GM19324 (cell line): ENCODE results near the gene GET3.

ENCODE experiments used
- ATAC-seq: cut with Tn5 transposase; IDR thresholded peaks from one replicate; pipeline ENCODE4 v1.9.1; 2021; ENCODE audit warnings: mild to moderate bottlenecking, moderate library complexity; ENCODE audit not compliant: unreplicated experiment, low FRiP score

Gene GET3

DNA sequence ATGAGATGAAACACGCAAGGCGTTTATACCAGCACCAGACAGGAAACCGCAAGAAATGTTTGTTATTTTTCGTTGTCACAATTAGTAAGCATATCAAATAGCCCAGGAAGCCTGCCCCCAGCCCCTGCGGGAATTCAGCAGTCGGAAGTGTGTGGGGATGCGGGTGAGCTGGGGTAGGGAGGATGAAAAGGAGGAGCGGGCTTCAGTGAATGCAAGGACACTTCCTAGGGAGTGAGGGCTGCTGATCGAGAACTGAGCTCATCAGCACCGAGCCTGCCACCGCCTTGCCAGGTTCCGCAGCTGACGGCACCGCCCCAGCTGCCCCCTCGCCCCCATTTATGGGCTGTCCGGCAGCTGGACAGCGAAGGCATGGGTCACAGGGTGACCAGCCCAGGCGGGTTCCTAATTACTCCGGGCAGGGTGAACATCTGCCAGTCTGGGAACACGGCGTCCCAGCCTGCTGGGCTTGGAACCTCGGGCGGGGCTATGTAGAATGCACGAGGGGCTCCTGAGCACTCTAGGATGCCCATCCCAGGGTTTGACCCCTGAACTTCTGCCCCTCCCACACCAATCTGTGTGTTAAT, 12.7 kb downstream of the GET3 start:
- no peak for ATAC-seq

DNA sequence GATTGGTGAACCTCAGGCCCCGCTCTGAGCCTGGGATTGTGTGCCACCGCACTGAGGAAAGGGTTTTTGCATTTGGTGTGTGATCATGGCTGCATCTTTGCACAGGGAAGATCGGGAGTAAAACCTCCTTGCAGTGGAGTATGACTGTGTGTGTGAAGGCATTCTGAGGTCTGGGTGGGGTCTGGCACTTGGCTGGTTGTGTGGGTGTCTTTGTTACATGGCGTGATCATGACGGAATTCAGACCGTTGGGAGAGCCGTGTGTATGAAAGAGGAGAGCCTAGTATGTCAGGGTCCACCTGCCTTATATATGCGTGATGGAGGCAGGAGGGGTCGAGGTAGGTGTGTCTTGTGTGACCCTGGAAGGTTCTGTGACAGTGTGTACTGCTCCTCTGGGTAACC, 13.6 kb downstream of the GET3 start:
- ATAC-seq, result no peak

GRCh38 chr19:12751635-12752034, 14.3 kb downstream of the GET3 start, which contains the start of gene BEST2:
TSS of gene BEST2 (plus strand) at chr19:12751791. CDS start at chr19:12752593, 802 bp downstream.
- ATAC-seq, result no peak

DNA sequence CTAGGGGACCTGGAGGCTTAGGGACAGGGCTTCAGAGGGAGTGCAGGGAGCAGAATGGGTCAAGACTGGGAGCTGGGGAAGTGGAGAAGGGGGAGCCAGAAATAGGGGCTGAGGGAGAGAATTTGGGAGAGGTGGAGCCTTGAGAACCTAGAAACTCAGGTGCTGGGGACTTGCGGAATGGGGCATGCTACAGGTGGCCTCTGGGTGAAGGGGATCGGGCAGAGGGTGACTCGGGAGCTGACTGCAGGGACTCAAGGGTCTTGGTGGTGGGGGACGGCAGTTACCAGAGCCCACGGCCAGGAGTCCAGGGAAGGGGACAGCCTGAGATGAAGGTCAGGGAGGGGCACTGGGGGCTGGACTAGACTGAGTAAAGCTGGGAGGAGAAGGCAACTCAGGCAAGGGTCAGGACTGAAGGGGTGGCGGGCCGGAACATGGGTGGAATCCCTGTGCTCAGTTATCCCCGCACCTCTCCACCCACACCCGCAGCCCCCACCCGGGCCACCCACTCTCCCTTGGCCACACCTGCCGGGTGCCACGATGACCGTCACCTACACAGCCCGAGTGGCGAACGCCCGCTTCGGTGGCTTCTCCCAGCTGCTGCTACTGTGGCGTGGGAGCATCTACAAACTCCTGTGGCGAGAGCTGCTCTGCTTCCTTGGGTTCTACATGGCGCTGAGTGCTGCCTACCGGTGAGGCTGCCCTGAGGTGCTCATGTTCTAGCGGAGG, 14.9 kb downstream of the GET3 start:
- no peak for ATAC-seq

- no peak for ATAC-seq
These were observed 17.3 kb downstream of the GET3 start for GRCh38 chr19:12754465-12755196.

GRCh38 chr19:12756150-12756883, 19.0 kb downstream of the GET3 start:
- ATAC-seq, result no peak

DNA sequence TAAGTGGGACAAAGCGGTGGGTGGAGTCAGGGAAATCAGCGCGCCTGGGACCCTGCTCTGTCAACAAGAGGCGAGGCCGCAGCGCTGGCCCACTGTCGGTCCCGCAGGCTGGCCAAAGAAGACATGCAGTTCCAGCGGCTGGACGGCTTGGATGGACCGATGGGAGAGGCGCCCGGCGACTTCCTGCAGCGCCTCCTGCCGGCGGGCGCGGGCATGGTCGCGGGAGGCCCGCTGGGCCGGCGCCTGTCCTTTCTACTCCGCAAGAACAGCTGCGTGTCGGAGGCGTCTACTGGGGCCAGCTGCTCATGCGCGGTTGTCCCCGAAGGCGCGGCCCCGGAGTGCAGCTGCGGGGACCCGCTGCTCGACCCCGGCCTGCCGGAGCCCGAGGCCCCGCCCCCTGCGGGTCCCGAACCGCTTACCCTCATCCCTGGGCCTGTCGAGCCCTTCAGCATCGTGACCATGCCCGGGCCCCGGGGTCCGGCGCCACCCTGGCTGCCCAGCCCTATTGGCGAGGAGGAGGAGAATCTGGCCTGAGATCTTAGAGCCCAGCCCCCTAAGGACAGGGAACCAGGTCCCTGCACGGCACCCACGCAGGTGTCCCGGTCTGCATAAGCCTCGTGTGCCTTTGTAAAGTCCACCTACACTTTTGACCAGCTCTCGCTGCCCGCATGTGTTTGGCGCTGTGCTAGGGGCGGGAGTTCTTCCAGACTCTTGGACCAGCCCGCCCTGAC, 20.4 kb downstream of the GET3 start:
- ATAC-seq, result no peak

GRCh38 chr19:12759686-12760085, 22.4 kb downstream of the GET3 start:
- ATAC-seq, result no peak

- ATAC-seq, result no peak
These were observed 25.8 kb downstream of the GET3 start for GRCh38 chr19:12763100-12763499.

DNA sequence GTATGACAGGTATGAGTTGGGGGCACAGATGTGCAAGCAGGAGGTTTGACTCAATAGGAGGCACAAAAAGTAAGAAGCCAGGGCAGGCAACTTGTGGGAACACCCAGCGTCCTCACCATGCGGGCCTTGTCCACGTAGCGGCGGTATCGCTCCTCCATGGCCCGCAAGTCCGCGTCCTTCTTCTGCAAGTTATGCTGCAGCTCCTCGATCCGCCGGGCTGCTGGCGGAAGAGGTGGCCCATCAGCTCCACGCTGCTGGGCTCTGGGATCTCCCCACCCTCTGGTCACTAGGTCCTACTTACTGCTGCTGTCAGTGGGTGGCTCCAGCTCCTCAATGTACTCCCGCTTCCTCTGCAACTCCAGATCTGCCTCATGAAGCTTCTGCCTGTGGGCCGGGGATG, 27.4 kb downstream of the GET3 start:
- no peak for ATAC-seq

DNA sequence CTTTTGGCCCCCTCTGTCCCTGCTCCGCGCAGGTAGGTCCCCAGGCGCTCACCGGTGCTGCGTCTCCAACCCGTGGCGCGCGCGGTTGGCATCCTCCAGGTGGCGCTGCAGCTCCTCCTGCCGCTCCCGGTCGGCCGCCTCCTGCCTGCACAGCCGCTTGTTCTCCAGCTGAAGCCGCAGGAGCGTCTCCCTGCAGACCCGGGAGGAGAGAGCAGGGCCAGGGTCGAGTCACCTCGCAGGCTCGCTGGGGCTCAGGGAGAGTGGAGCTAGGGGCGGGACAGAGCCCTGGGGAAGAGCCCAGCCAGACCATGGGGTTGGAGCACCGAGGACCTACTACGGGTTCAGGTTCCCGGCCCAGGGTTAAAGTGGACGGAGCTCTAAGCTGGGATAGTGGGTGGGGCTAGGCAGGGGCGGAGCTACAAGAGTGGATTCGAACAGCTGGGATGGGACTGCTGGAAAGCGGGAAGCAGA, 28.8 kb downstream of the GET3 start:
- no peak for ATAC-seq

- no peak for ATAC-seq
These were observed 29.9 kb downstream of the GET3 start for GRCh38 chr19:12767150-12767549.

DNA sequence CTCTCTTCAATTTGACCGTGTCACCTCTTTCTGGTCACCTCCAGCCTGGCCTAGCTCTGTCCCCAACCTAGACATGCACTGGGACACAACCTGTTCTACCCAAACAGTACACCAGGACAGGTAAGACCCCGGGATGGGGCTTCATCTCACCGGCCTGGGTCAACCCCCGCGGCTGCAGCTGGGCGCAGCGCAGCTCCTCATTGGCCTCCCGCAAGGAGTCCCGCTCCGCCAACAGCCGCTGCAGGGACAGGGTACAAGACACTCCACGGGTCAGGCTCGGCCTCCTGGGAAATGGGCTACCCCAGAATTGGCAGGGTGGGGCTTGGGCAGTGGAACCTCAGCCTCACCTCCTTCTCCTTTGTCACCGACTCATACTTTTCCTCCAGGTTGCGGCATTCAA, 30.4 kb downstream of the GET3 start:
- ATAC-seq, result no peak

DNA sequence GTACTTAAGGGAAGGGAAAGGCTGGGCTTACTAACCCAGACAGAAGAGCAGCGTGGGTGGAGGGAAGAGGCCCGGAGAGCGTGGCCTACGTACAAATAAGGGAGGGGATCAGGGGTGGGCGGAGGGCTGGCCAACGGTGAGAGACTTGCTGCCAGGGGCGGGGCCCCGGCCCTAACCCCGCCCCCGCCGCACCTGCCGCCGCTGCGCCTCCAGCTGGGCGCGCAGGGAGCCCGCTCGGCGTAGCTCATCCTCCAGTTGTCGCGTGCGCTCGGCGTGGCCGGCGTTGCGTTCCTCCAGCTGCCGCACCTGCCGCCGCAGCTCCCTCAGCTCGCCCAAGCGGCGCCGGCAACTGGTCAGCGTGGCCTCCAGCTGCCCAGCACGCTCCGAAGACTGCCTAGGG, 32.4 kb downstream of the GET3 start:
- ATAC-seq, result no peak

DNA sequence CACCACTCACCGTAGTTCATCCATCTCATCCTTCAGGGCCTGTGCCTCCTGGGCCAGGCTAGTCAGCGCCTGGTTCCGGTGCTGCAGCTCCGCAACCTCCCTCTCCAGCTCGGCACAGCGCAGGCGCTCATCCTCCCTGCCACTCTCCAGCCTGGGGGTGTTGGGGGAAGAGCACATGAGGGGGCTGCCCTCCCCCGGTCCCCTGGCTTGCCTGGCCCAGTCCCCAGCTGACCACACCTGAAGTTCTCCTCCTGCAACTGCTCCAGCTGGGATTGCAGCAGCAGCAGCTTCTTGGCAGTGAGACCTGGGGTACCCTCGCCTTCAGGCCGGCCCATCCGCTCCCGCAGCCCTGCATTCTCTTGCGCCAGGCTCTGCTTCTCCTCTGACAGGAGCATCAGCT, 33.6 kb downstream of the GET3 start:
- ATAC-seq, result no peak

DNA sequence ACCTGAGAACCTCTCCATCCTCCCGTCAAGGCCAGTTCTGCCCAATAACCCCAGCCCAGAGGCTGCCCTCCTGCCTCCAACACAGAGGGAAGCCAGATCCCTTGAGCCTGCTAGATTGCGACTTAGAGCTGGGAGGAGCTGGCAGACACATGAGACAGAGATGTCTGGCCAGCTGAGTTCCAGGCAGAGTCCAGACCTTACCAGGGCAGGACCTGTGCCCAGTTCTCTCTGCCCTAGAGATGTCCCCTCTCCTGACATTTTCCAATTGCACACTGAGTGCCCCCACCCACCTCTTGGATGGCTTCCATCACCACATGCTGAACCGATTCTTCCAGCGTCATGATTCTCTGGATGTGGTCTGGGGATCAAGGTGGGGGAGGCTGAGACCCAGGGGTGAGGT, 35.0 kb downstream of the GET3 start:
- no peak for ATAC-seq

- ATAC-seq, result no peak
These were observed 36.3 kb downstream of the GET3 start for GRCh38 chr19:12773571-12773970.

DNA sequence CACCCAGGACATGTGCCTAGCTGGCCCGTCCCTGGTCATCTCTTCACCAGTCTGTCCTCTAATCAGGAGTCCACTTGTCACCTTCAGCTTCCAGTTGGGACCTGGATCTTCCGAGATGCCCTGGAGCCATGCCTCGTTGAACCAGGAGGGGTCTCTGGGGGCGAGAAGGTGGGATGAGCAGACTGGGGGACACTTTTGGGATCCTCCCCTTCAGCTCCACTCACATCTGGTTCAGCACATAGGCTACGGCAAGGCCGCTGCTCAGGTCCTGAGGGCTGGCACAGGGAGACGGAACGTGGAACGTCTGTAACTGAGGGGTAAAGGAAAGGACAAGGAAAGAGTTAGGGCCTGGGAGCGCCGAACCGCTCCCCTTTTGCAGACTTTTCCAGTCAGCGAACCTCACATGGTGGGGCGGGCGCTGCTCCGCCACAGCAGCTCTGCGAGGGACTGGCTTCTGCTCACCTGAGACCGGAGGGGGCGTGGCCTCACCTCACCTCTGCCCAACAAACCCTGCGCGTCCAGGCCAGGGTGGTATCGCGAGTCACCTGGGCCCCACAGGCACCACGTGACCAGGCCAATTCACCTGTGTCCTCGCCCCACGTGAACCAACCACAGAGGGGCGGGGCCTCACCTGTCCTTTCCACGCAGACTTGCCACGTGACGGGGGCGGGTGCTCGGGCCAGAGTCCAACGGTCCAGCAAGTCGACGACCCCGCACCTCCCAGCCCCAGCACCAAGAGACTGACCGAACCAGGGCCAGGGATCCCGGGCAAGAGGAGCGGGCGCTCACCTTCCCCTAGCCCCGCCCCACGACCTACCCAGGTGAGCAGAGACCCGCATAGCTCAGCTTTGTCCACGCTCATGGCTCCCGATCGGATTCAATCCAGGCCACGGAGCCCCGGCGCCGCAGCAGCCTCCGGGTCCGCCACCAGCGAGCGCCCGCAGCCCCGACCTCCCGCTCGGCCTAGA, 37.6 kb downstream of the GET3 start, which contains the start of gene HOOK2:
Gene HOOK2, minus strand, starts transcription at position 965 of the 968 bp plus-strand sequence. Its CDS starts 103 bp downstream, at position 862.
- ATAC-seq, result no peak
